HepG2 (cell line): ENCODE data around the gene PDE5A. TPM values are rescaled to one million over a fixed set of nuclear protein-coding genes. Genes with fewer than 3 reads are reported as not detected.

Source experiments
- BCL6 ChIP-seq: IDR thresholded peaks from 2 replicates; pipeline ENCODE4 v1.6.1; 2016; ENCODE audit warnings: missing genetic modification reagents, missing compliant biosample characterization
- CCDC6 ChIP-seq: sonication (generic); formaldehyde crosslinking; IDR thresholded peaks from 2 replicates; pipeline ENCODE4 v1.8.1; 2022; ENCODE audit warnings: mild to moderate bottlenecking, missing genetic modification reagents, moderate library complexity
- ELF1 ChIP-seq: sonication (generic); formaldehyde crosslinking; IDR thresholded peaks from 2 replicates; pipeline ENCODE4 v1.4.0; 2020; ENCODE audit warnings: missing genetic modification reagents
- KDM4B ChIP-seq: sonication (generic); formaldehyde crosslinking; IDR thresholded peaks from 2 replicates; pipeline ENCODE4 v1.4.0; 2020; ENCODE audit warnings: missing genetic modification reagents
- MXI1 ChIP-seq: IDR thresholded peaks from 3 replicates; pipeline ENCODE4 v1.6.1; 2012; ENCODE audit warnings: low read depth, low read length, inconsistent platforms, borderline replicate concordance
- NAIF1 ChIP-seq: sonication (generic); formaldehyde crosslinking; IDR thresholded peaks from 2 replicates; pipeline ENCODE4 v1.5.0; 2020; ENCODE audit warnings: mild to moderate bottlenecking, missing genetic modification reagents, borderline replicate concordance
- SP4 ChIP-seq: sonication (generic); formaldehyde crosslinking; IDR thresholded peaks from 2 replicates; pipeline ENCODE4 v1.8.1; 2023; ENCODE audit warnings: mild to moderate bottlenecking, missing genetic modification reagents
- ZC3H13 ChIP-seq: sonication (generic); formaldehyde crosslinking; IDR thresholded peaks from 2 replicates; pipeline ENCODE4 v1.8.1; 2023; ENCODE audit warnings: mild to moderate bottlenecking, missing genetic modification reagents, moderate library complexity
- ZIK1 ChIP-seq: sonication (generic); formaldehyde crosslinking; IDR thresholded peaks from 2 replicates; pipeline ENCODE4 v1.5.0; 2020; ENCODE audit warnings: mild to moderate bottlenecking, low read depth, missing genetic modification reagents, borderline replicate concordance
- ZNF292 ChIP-seq: sonication (generic); formaldehyde crosslinking; IDR thresholded peaks from 2 replicates; pipeline ENCODE4 v1.8.1; 2022; ENCODE audit warnings: mild to moderate bottlenecking, low read depth, missing genetic modification reagents, borderline replicate concordance
- ZNF331 ChIP-seq: sonication (generic); formaldehyde crosslinking; IDR thresholded peaks from 2 replicates; pipeline ENCODE4 v1.4.0; 2020; ENCODE audit warnings: missing genetic modification reagents
- ZNF564 ChIP-seq: sonication (generic); formaldehyde crosslinking; IDR thresholded peaks from 2 replicates; pipeline ENCODE4 v1.8.1; 2023; ENCODE audit warnings: mild to moderate bottlenecking, missing genetic modification reagents
- ZSCAN29 ChIP-seq: sonication (generic); formaldehyde crosslinking; conservative IDR thresholded peaks from 2 replicates; pipeline ENCODE4 v1.4.0; 2020; ENCODE audit warnings: mild to moderate bottlenecking, missing genetic modification reagents
- polyA plus RNA-seq, 8 experiments: library from polyadenylated mRNA; depleted of rRNA in 3 of 8; stranded (reverse) in 7 of 8; unstranded in 1 of 8; fragments of >200 nt; fragmentation: Illumina TruSeq in 4 of 8; extraction: Trizol in 4 of 8; gene quantifications; 2 replicates each; pipeline versions ENCODE4 v1.2.1 to v1.2.3, GENCODE V29; 2011 to 2016; ENCODE audit warnings: low read depth in 4 of 8, missing spikeins in 1 of 8, mixed read lengths in 1 of 8; ENCODE audit not compliant: insufficient read depth in 1 of 8
- total RNA-seq, 5 experiments: library from RNA; depleted of rRNA; stranded (reverse); fragments of >200 nt; fragmentation: Illumina TruSeq; extraction: Trizol; gene quantifications; 2 replicates each; pipeline ENCODE4 v1.2.3, GENCODE V29; 2016; ENCODE audit warnings: low read depth in 1 of 5
- TF ChIP-seq, protein P1 (sequence below): sonication (generic); formaldehyde crosslinking; IDR thresholded peaks from 2 replicates; pipeline ENCODE4; 2020; ENCODE audit warnings: missing genetic modification reagents, mild to moderate bottlenecking, borderline replicate concordance
- TF ChIP-seq, protein P2 (sequence below): sonication (generic); formaldehyde crosslinking; IDR thresholded peaks from 2 replicates; pipeline ENCODE4 v1.5.0; 2020; ENCODE audit warnings: mild to moderate bottlenecking, missing genetic modification reagents, moderate library complexity
- TF ChIP-seq, protein P3 (sequence below): sonication (generic); formaldehyde crosslinking; IDR thresholded peaks from 2 replicates; pipeline ENCODE4 v1.9.0; 2022; ENCODE audit warnings: missing genetic modification reagents, mild to moderate bottlenecking, borderline replicate concordance
- TF ChIP-seq, protein P4 (sequence below): sonication (generic); formaldehyde crosslinking; IDR thresholded peaks from 2 replicates; pipeline ENCODE4 v1.5.0; 2020; ENCODE audit warnings: missing genetic modification reagents
- TF ChIP-seq, protein P5 (sequence below): sonication (generic); formaldehyde crosslinking; IDR thresholded peaks from 2 replicates; pipeline ENCODE4 v1.4.0; 2020; ENCODE audit warnings: missing genetic modification reagents

Gene PDE5A
- total and polyA plus RNA-seq, 2 of the 13 experiments (the other 11 are each of a cell fraction or from before 2014, with no cell fraction given) = 0.22 to 0.44 TPM

DNA sequence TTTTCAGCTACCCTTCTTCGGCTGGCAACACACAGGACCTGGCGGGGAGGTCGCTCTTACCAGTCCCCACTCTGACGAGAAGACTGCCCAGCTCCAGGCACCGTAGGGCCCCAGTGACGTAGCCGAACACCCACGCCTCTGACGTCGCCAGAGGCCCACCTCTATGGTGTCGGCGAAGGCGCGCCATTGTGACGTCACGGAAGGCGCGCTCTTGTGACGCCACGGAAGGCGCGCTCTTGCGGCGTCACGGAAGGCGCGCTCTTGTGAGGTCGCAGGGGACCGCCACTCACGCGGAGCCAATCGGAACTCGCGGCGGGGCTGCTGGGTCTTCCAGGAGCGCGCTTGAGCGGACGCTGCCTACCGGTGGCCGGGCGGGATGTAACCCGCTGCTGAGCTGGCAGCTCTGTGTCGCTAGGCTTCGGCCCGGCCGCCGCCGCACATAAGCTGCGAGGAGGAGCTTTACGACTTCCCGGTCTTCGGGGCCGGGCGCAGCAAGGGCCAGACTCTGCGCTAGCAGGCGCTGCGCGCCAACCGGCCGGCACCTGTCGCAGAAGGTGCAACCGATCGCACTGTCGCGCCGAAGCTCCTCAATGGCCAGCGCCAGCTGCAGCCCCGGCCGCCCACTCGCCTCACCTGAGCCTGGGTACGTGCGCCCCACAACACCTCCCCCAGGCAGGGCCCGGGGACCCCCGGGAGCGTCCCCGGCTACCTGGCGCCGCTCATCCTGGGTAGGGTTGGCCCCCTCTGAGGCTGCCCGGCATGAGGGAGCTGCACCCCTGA lies 173.9 kb downstream of the PDE5A start (continued):
- TF ChIP-seq, protein P1, sequence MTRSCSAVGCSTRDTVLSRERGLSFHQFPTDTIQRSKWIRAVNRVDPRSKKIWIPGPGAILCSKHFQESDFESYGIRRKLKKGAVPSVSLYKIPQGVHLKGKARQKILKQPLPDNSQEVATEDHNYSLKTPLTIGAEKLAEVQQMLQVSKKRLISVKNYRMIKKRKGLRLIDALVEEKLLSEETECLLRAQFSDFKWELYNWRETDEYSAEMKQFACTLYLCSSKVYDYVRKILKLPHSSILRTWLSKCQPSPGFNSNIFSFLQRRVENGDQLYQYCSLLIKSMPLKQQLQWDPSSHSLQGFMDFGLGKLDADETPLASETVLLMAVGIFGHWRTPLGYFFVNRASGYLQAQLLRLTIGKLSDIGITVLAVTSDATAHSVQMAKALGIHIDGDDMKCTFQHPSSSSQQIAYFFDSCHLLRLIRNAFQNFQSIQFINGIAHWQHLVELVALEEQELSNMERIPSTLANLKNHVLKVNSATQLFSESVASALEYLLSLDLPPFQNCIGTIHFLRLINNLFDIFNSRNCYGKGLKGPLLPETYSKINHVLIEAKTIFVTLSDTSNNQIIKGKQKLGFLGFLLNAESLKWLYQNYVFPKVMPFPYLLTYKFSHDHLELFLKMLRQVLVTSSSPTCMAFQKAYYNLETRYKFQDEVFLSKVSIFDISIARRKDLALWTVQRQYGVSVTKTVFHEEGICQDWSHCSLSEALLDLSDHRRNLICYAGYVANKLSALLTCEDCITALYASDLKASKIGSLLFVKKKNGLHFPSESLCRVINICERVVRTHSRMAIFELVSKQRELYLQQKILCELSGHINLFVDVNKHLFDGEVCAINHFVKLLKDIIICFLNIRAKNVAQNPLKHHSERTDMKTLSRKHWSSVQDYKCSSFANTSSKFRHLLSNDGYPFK (CRISPR knock-in tag) = peak; percentile 84
- TF ChIP-seq, protein P2, sequence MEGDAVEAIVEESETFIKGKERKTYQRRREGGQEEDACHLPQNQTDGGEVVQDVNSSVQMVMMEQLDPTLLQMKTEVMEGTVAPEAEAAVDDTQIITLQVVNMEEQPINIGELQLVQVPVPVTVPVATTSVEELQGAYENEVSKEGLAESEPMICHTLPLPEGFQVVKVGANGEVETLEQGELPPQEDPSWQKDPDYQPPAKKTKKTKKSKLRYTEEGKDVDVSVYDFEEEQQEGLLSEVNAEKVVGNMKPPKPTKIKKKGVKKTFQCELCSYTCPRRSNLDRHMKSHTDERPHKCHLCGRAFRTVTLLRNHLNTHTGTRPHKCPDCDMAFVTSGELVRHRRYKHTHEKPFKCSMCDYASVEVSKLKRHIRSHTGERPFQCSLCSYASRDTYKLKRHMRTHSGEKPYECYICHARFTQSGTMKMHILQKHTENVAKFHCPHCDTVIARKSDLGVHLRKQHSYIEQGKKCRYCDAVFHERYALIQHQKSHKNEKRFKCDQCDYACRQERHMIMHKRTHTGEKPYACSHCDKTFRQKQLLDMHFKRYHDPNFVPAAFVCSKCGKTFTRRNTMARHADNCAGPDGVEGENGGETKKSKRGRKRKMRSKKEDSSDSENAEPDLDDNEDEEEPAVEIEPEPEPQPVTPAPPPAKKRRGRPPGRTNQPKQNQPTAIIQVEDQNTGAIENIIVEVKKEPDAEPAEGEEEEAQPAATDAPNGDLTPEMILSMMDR = peak; percentile 64
- TF ChIP-seq BCL6 (CRISPR knock-in tag) (peak; percentile 63; the same call in 1 of the 2 replicates), ZNF564 (CRISPR knock-in tag) (peak; percentile 83), MXI1 (peak; percentile 77; the same call in 1 of the 3 replicates), ZIK1 (CRISPR knock-in tag) (peak; percentile 78), ZNF331 (peak; percentile 76; the same call in 1 of the 2 replicates), SP4 (CRISPR knock-in tag) (peak; percentile 97), KDM4B (CRISPR knock-in tag) (peak; percentile 53; the same call in 1 of the 2 replicates), ZC3H13 (CRISPR knock-in tag) (peak; percentile 78), ELF1 (peak; percentile 89), ZSCAN29 (CRISPR knock-in tag) (0 out of 2 replicates have a peak, but pooled peaks have one; percentile 63), CCDC6 (CRISPR knock-in tag) (peak; percentile 97), NAIF1 (0 out of 2 replicates have a peak, but pooled peaks have one; percentile 70), ZNF292 (CRISPR knock-in tag) (peak; percentile 63; the same call in 1 of the 2 replicates)
- TF ChIP-seq, protein P3, sequence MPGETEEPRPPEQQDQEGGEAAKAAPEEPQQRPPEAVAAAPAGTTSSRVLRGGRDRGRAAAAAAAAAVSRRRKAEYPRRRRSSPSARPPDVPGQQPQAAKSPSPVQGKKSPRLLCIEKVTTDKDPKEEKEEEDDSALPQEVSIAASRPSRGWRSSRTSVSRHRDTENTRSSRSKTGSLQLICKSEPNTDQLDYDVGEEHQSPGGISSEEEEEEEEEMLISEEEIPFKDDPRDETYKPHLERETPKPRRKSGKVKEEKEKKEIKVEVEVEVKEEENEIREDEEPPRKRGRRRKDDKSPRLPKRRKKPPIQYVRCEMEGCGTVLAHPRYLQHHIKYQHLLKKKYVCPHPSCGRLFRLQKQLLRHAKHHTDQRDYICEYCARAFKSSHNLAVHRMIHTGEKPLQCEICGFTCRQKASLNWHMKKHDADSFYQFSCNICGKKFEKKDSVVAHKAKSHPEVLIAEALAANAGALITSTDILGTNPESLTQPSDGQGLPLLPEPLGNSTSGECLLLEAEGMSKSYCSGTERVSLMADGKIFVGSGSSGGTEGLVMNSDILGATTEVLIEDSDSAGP (CRISPR knock-in tag) = peak; percentile 94
- TF ChIP-seq, protein P4, sequence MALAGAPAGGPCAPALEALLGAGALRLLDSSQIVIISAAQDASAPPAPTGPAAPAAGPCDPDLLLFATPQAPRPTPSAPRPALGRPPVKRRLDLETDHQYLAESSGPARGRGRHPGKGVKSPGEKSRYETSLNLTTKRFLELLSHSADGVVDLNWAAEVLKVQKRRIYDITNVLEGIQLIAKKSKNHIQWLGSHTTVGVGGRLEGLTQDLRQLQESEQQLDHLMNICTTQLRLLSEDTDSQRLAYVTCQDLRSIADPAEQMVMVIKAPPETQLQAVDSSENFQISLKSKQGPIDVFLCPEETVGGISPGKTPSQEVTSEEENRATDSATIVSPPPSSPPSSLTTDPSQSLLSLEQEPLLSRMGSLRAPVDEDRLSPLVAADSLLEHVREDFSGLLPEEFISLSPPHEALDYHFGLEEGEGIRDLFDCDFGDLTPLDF (CRISPR knock-in tag) = peak; percentile 93
- TF ChIP-seq, protein P5, sequence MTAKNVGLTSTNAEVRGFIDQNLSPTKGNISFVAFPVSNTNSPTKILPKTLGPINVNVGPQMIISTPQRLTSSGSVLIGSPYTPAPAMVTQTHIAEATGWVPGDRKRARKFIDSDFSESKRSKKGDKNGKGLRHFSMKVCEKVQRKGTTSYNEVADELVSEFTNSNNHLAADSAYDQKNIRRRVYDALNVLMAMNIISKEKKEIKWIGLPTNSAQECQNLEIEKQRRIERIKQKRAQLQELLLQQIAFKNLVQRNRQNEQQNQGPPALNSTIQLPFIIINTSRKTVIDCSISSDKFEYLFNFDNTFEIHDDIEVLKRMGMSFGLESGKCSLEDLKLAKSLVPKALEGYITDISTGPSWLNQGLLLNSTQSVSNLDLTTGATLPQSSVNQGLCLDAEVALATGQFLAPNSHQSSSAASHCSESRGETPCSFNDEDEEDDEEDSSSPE = peak; percentile 91
